Caco-2 (cell line): ENCODE measurements around the gene GORAB. TPM values are rescaled to one million over a fixed set of nuclear protein-coding genes. Genes with fewer than 3 reads are reported as not detected.

Experiments used
- BruUV-seq: library from RNA; stranded (reverse); fragments of 400-500 nt; replicated peaks from 2 replicates; lab custom pipeline; 2021; lab: Mats Ljungman, UMichigan
- CTCF ChIA-PET: fragments of 300-600 bp; sonication (Branson Sonifier 250); formaldehyde crosslinking; loops from one replicate; lab custom pipeline; 2022; ENCODE audit warnings: antibody characterized with exemption; lab: Charles Lee
- POLR2A ChIA-PET: fragments of 300-600 bp; sonication (Branson Sonifier 250); formaldehyde crosslinking; loops from one replicate; lab custom pipeline; 2022; ENCODE audit warnings: antibody characterized with exemption; lab: Charles Lee
- DNase-seq, 2 experiments: peaks; one replicate each; pipeline versions ENCODE4 v3.0.0 to v3.0.0-alpha.2; 2020 to 2022
- H3K27me3 ChIP-seq: replicated peaks from 2 replicates; pipeline ENCODE4 v1.6.0; 2011; ENCODE audit warnings: low read length; ENCODE audit not compliant: control insufficient read depth, insufficient read depth
- H3K36me3 ChIP-seq: 2 replicates; pipeline ENCODE4 v1.5.1; 2011; ENCODE audit warnings: low read length; ENCODE audit not compliant: control insufficient read depth, insufficient read depth
- H3K4me1 ChIP-seq: fragments of 250-450 bp; sonication (Bioruptor Pico); 2 replicates; pipeline ENCODE4 v1.5.1; 2020; ENCODE audit warnings: mild to moderate bottlenecking
- H3K4me3 ChIP-seq: 2 replicates; pipeline ENCODE4 v1.5.1; 2011; ENCODE audit warnings: low read depth, mild to moderate bottlenecking, control low read depth, low read length
- H3K9me3 ChIP-seq: fragments of 250-450 bp; sonication (Bioruptor Pico); 2 replicates; pipeline ENCODE4 v1.5.1; 2020; ENCODE audit warnings: mild to moderate bottlenecking, moderate library complexity
- H3K27ac Mint-ChIP-seq: one replicate; pipeline ENCODE4 v1.8.0; 2022; ENCODE audit warnings: mixed read lengths; ENCODE audit not compliant: unreplicated experiment
- H3K27me3 Mint-ChIP-seq: one replicate; pipeline ENCODE4 v1.8.0; 2022; ENCODE audit warnings: mixed read lengths; ENCODE audit not compliant: insufficient read depth, unreplicated experiment
- H3K36me3 Mint-ChIP-seq: one replicate; pipeline ENCODE4 v1.8.0; 2022; ENCODE audit warnings: mild to moderate bottlenecking, mixed read lengths; ENCODE audit not compliant: insufficient read depth, unreplicated experiment
- H3K4me1 Mint-ChIP-seq: one replicate; pipeline ENCODE4 v1.8.0; 2022; ENCODE audit warnings: low read depth, mixed read lengths; ENCODE audit not compliant: unreplicated experiment
- H3K4me3 Mint-ChIP-seq: one replicate; pipeline ENCODE4 v1.8.0; 2022; ENCODE audit warnings: mild to moderate bottlenecking, moderate library complexity, mixed read lengths; ENCODE audit not compliant: unreplicated experiment
- H3K9me3 Mint-ChIP-seq: one replicate; pipeline ENCODE4 v1.8.0; 2022; ENCODE audit warnings: mixed read lengths; ENCODE audit not compliant: unreplicated experiment
- CTCF ChIP-seq, 2 experiments: fragments of 200-600 bp in 1 of 2; IDR thresholded peaks; 1 replicate in 1 of 2; 2 replicates in 1 of 2; pipeline versions ENCODE4 v1.5.1 to v1.8.0; 2011 to 2022; ENCODE audit warnings: antibody characterized with exemption in 1 of 2, control low read depth in 1 of 2, inconsistent platforms in 1 of 2, low read depth in 1 of 2, low read length in 1 of 2, mild to moderate bottlenecking in 1 of 2, moderate library complexity in 1 of 2; ENCODE audit not compliant: insufficient read depth in 1 of 2, severe bottlenecking in 1 of 2, unreplicated experiment in 1 of 2
- intact Hi-C: fragments of 100-400 bp; cut with micrococcal nuclease; formaldehyde crosslinking; loops from one replicate; pipeline ENCODE4 v1.10.0; 2022; ENCODE audit not compliant: unreplicated experiment
- total RNA-seq: library from RNA; stranded (reverse); gene quantifications from 2 replicates; pipeline ENCODE4 v1.2.3, GENCODE V29; 2022

The GORAB gene
- total RNA-seq, 1 experiment from 2014 or later = 11.0 TPM

GRCh38 chr1:170487503-170487902, 44.5 kb upstream of the GORAB start:
- no peaks in the 10 kb centered on the region for H3K36me3 ChIP-seq
- Mint-ChIP-seq H3K9me3 (peaks cover 8% of the 10 kb centered on the region), H3K4me3 (no peak overlapping the region), H3K27me3 (no peaks in the 10 kb centered on the region), H3K4me1 (no peaks in the 10 kb centered on the region), H3K27ac (no peak overlapping the region), H3K36me3 (no peaks in the 10 kb centered on the region)
- H3K9me3 ChIP-seq = no peaks in the 10 kb centered on the region
- ChIA-PET POLR2A (no interaction called here), CTCF (no interaction called here)
- intact Hi-C loops = no loop called here
- no peak overlapping the region for H3K4me3 ChIP-seq
- no peaks in the 10 kb centered on the region for H3K27me3 ChIP-seq
- BruUV-seq = no TSS peak
- no peak for TF ChIP-seq CTCF (IDR thresholded peaks at IDR 0.05; ENCODE audit: insufficient read depth in 1 of 2, low read depth in 1 of 2, low read length in 1 of 2, severe bottlenecking in 1 of 2, unreplicated experiment in 1 of 2)
- no peaks in the 10 kb centered on the region for H3K4me1 ChIP-seq
- DNase-seq = no peak

GRCh38 chr1:170491291-170491690, 40.7 kb upstream of the GORAB start:
- CTCF ChIA-PET = no interaction called here

GRCh38 chr1:170494369-170494768, 37.6 kb upstream of the GORAB start:
- Mint-ChIP-seq H3K4me3 (no peak overlapping the region), H3K27ac (no peak overlapping the region), H3K36me3 (no peaks in the 10 kb centered on the region)

More at GRCh38 chr1:170491291-170491690, 40.7 kb upstream of the GORAB start:
- intact Hi-C loops = no loop called here
- POLR2A ChIA-PET = no interaction called here
- no peak overlapping the region for H3K4me3 Mint-ChIP-seq
- H3K9me3 Mint-ChIP-seq = peaks cover 8% of the 10 kb centered on the region
- H3K4me1 ChIP-seq = no peaks in the 10 kb centered on the region
- no peaks in the 10 kb centered on the region for H3K36me3 ChIP-seq
- no peak for TF ChIP-seq CTCF (IDR thresholded peaks at IDR 0.05; ENCODE audit: insufficient read depth in 1 of 2, low read depth in 1 of 2, low read length in 1 of 2, severe bottlenecking in 1 of 2, unreplicated experiment in 1 of 2)
- no peaks in the 10 kb centered on the region for H3K27me3 ChIP-seq
- H3K27ac Mint-ChIP-seq = no peak overlapping the region
- no TSS peak for BruUV-seq
- no peaks in the 10 kb centered on the region for H3K9me3 ChIP-seq
- no peaks in the 10 kb centered on the region for H3K36me3 Mint-ChIP-seq
- no peak overlapping the region for H3K4me3 ChIP-seq
- no peaks in the 10 kb centered on the region for H3K4me1 Mint-ChIP-seq
- no peaks in the 10 kb centered on the region for H3K27me3 Mint-ChIP-seq
- no peak for DNase-seq

More at GRCh38 chr1:170494369-170494768, 37.6 kb upstream of the GORAB start:
- TF ChIP-seq CTCF (IDR thresholded peaks at IDR 0.05; ENCODE audit: insufficient read depth in 1 of 2, low read depth in 1 of 2, low read length in 1 of 2, severe bottlenecking in 1 of 2, unreplicated experiment in 1 of 2) = no peak
- POLR2A ChIA-PET = no interaction called here
- intact Hi-C loops = no loop called here
- BruUV-seq = no TSS peak
- H3K4me3 ChIP-seq = no peak overlapping the region
- H3K27me3 Mint-ChIP-seq = no peaks in the 10 kb centered on the region
- H3K36me3 ChIP-seq = no peaks in the 10 kb centered on the region
- H3K4me1 ChIP-seq = no peaks in the 10 kb centered on the region
- no peaks in the 10 kb centered on the region for H3K9me3 ChIP-seq
- CTCF ChIA-PET = no interaction called here
- no peaks in the 10 kb centered on the region for H3K27me3 ChIP-seq
- H3K9me3 Mint-ChIP-seq = no peaks in the 10 kb centered on the region
- no peaks in the 10 kb centered on the region for H3K4me1 Mint-ChIP-seq
- no peak for DNase-seq
